HG03460 (cell line): Measurements from ENCODE around the gene INTS11.

ENCODE experiments used
- ATAC-seq: cut with Tn5 transposase; IDR thresholded peaks from one replicate; pipeline ENCODE4 v1.9.1; 2021; ENCODE audit not compliant: unreplicated experiment

Gene INTS11

DNA sequence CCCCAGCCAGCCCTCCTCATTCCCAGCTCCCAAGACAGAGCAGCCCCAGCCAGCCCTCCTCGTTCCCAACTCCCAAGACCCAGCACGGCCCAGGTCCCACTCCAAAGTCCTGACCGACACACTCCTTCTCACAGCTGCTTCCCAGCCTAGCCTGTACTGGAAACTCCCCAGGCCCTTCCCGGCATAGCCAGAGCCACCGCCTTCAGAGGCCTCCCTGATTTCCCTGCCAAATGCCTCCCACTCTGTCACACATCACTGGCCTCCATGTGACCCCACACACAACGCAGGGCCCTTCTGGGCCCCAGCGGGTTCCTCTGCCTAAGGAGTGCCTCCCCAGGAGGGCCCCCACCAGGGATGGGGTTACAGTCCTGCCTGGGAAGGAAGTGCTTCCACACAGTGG, 53.6 kb downstream of the INTS11 start:
- no peak for ATAC-seq

DNA sequence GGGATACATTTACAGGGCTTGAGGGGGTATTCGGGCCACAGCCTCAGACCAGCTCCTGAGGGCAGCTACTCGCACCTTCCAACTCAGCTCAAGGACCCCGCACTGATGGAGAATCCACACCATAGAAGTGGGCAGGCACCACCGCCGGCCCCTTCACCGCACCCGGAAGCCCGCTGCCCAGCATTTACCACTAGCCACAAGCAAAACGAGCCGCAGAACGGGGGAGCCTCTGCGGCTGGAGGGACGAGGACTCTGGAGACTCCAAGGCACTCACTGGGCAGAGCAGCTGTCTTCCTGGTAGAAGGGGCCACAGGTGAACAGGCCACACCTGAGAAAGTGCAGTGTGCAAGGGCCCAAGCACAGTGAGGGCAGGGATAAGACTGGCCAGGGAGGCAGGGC, 56.2 kb downstream of the INTS11 start:
- ATAC-seq = no peak

DNA sequence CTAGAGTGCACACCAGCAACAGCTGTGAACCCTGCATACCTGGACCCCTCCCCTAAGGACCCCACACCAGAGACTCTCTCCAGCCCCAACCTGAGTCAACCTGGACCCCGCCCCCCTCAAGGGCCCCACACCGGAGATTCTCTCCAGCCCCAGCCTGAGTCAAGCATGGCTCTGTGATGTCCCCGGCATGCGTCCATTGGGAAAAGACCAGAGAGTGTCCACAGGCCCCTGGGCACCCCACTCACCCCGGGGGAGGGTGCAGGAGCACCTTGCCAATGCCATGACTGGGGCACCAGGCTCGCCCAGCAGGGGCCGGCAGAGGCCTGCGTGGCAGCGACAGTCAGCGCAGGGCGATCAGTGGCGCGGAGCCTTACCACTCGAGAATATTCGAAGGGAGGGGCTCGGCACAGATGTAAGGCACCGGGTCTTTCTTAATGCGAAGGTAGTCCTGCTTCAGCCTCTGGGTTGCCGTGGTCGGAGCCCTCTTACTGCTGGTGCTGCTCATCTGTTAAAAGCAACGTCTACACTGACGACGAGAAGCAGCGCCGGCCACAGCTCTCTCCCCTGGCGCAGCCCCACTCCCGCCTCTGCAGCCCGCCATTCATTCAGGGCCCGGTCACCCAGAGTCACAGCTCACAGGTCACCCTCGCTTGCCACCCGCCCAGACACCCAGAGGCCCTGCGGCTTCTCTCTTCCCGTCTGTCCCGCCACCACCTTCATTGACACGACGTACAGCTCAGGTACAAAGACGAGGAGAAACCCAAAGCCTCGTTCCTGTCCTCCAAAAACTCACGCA, 56.8 kb downstream of the INTS11 start:
- ATAC-seq = no peak

DNA sequence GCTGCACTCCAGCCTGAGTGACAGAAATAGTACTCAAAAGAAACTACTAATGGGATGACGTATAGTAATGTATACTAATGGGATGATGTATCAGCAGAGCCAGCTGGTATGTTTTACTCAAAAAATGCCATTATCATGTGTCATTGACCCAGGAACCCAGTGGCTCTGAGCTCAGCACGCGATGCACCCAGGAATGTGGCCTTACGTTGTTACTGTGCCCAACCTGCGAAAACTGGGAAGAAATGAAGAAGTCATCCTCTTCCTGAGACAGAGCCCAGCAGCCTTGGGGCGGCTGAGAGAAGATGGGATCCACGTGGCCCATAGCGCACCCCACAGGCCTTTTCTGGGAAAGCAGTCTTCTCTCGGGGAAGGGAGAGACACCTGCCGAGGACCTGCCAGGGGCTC, 59.6 kb downstream of the INTS11 start:
- ATAC-seq = no peak

DNA sequence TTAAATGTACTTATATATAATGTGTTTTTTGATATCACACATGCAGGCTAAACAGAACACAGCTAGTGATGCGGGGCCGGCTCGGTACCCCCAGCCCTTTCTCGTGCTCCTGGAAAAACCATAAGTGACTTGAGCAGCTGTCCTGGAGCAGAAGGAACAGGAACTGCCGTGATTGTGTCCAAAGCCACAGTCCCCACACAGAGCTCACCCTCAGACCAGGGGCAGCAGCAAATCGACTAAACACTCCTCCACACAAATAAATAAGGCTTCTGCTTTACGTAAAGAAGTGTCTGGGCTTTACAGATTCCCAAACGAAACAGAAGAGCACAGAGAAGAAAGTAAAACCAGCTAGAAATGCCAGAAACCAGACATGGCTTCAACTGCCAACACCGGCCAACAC, 60.4 kb downstream of the INTS11 start:
- no peak for ATAC-seq

DNA sequence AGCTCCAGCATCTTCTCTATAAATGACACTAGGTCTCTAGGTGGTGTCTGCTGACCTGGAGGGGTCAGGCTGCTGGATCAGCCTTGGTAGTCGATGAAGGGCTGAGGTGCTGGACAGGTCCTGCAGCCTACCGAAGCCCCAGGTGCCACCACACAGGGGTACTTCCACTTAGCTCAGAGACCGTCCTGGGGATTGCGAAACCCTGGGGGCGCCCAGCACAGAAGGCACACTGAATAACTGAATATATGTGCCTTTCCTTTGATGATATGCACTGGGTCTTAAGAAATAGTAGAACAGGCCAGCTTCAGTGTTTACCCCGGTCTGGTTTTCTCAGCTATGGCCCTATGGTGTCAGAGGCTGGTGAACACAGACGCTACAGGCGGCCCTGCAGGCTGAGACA, 61.7 kb downstream of the INTS11 start:
- ATAC-seq = no peak

DNA sequence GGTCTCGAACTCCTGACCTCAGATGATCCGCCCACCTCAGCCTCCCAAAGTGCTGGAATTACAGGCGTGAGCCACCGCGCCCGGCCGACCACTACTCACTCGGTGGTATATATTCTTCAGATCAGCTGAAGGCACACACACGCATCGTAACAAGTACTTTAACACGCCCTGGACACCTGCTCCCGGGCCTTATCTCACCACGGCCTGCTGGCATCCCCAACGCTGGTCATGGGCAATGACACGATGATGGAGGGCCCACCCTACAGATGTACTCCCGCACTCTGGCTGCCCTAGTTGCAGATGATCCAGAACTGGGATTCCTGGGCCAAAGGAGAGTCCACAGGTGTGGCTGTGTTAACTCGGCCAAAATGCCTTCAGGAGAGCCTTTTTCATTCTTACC, 62.4 kb downstream of the INTS11 start:
- ATAC-seq = no peak
